GM21367 (cell line): ENCODE data around the gene VIPAS39.
A peak's percentile ranks its signal among the peaks of the same experiment; 100 is the strongest.
"Not testable (repeated sequence)": the region's sequence is repeated elsewhere in the genome, so short reads cannot be mapped to it uniquely, and the experiment has no call there.

Experiments used
- ATAC-seq: cut with Tn5 transposase; IDR thresholded peaks from one replicate; pipeline ENCODE4 v1.9.1; 2021; ENCODE audit not compliant: unreplicated experiment

Gene VIPAS39

GRCh38 chr14:77470224-77470870 lies 12.9 kb upstream of the VIPAS39 start:
- ATAC-seq: no peak

- ATAC-seq: no peak
These were observed 12.1 kb upstream of the VIPAS39 start for GRCh38 chr14:77469539-77469938.

- ATAC-seq: no peak
These were observed 11.7 kb upstream of the VIPAS39 start for GRCh38 chr14:77469067-77469505.

- ATAC-seq: no peak
These were observed 10.4 kb upstream of the VIPAS39 start for GRCh38 chr14:77467801-77468200.

GRCh38 chr14:77459072-77459723 lies 1.8 kb upstream of the VIPAS39 start:
- ATAC-seq: no peak

- ATAC-seq: peak; percentile 13
These were observed 999 bp upstream of the VIPAS39 start for GRCh38 chr14:77458249-77458950.

GRCh38 chr14:77457115-77457521 lies 283 bp downstream of the VIPAS39 start:
- no peak for ATAC-seq

- ATAC-seq: no peak
These were observed 1.3 kb downstream of the VIPAS39 start for GRCh38 chr14:77455966-77456640.

- ATAC-seq: no peak
These were observed 15.2 kb downstream of the VIPAS39 start for GRCh38 chr14:77442196-77442595.

- no peak for ATAC-seq
These were observed 17.5 kb downstream of the VIPAS39 start for GRCh38 chr14:77439861-77440260.

- no peak for ATAC-seq
These were observed 18.8 kb downstream of the VIPAS39 start for GRCh38 chr14:77438596-77438995.

GRCh38 chr14:77436042-77436441 lies 21.4 kb downstream of the VIPAS39 start:
- ATAC-seq: no peak

- no peak for ATAC-seq
These were observed 31.0 kb downstream of the VIPAS39 start for GRCh38 chr14:77426396-77426795.

GRCh38 chr14:77424862-77425261 lies 32.5 kb downstream of the VIPAS39 start:
- no peak for ATAC-seq

- ATAC-seq: no peak
These were observed 34.0 kb downstream of the VIPAS39 start, which contains the start of gene NOXRED1 for GRCh38 chr14:77423423-77423822. Gene NOXRED1 (minus strand): TSS chr14:77423523. CDS start chr14:77422889, 634 bp downstream.

- ATAC-seq: no peak
These were observed 36.2 kb downstream of the VIPAS39 start for GRCh38 chr14:77421201-77421600.

- no peak for ATAC-seq
These were observed 40.6 kb downstream of the VIPAS39 start for GRCh38 chr14:77416836-77417235.

GRCh38 chr14:77416098-77416497 lies 41.3 kb downstream of the VIPAS39 start:
- ATAC-seq: not testable (repeated sequence)

GRCh38 chr14:77415403-77416030 lies 41.9 kb downstream of the VIPAS39 start:
- not testable (repeated sequence) for ATAC-seq

GRCh38 chr14:77409131-77409533 lies 48.3 kb downstream of the VIPAS39 start:
- no peak for ATAC-seq

GRCh38 chr14:77407158-77407557 lies 50.2 kb downstream of the VIPAS39 start:
- ATAC-seq: no peak
